GM18517 (cell line): Measurements from ENCODE around the gene SH2D2A.

Experiments used
- ATAC-seq: cut with Tn5 transposase; IDR thresholded peaks from one replicate; pipeline ENCODE4 v1.9.1; 2021; ENCODE audit warnings: mild to moderate bottlenecking, moderate library complexity; ENCODE audit not compliant: unreplicated experiment

Gene SH2D2A

DNA sequence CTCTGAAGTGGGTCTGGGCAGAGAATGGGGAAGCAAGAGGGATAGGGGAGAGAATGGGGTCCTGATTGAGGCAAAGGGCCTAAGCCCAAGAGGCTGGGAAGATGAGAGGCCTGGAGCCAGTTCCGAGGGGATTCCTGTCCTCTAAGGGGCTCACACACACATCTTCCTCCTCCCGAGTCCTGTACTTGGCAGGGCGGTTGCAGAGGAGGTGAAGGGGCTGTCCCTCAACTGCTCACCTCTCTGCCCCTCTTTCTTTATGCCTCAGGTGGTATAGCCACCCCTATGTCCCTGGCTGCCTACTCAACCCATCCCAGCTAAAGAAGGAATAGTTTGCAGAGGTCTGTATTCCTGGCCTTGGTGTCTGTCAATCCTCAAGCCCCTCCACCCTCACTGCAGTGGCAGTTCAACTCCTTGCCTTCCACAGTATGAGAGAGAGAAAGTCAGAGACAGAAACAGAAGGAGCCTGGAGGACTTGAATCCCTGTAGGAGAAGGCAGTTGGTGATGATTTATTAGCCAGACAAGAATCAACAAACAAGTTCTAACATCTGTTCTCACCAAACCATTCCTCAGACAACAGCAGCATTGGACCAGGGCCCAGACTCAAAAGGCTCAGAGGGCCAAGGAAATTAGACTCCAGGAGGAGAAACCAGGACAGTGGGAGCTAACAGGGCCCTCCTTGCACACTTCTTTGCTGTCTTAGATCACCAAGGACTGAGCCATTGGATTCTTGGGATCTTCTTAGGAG, 10.7 kb downstream of the SH2D2A start:
- ATAC-seq = no peak

GRCh38 chr1:156804572-156805243, 11.9 kb downstream of the SH2D2A start:
- no peak for ATAC-seq

DNA sequence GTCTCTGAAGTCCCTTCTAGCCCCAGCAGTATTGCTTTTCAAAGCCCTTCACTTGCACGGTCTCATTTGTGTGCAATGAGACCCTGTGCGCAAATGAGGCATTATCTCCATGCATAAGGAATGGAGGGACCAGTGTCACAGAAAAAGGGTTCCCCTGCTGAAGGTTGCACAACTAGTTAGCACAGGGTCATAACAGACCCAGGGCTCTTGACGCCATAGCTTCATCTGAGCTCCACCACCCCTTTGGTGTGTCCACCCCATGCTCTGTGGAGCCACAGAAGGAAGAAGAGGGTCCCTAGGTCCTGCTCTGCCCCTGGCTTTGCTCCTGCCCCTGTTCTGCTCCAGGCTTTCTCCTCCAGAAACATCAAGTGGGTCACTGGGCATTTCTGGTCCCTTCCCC, 12.6 kb downstream of the SH2D2A start:
- ATAC-seq = no peak

- ATAC-seq = no peak
Observed at GRCh38 chr1:156803086-156803851, 13.4 kb downstream of the SH2D2A start.

- ATAC-seq = no peak
Observed at GRCh38 chr1:156802421-156802935, 14.2 kb downstream of the SH2D2A start.

DNA sequence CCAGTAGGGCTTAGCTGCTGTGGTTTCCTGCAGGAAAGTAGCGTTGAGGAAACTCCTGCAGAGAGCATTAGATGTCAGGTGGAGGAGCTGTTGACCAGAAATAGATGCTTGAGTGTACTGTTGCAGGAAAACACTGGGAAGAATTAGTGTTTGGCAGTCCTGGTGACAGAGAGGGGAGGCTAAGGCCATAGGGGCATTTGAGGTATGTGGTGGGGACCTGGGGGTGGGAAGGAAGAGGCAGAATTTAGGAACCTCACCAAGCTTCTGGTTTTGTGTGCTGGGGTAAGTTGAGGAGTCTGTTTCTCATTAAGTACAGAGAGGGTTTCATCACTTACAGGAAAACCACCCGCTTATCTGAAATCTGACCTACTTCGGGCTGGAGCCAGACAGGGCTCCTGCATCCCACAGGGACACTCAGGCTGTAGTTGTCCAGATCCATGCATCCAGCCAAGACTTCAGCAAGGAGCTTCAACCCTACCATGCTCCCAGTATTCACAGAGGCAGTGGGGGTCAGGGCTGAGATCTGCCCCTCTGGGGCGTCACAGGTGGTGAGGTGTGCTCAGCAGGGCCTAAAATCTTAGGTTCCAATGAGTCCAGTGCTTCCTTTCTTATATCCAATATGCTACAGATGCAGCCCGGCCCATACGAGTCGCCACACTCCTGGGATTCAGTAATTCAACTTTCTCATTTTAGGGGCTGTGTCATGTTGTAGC, 15.1 kb downstream of the SH2D2A start:
- no peak for ATAC-seq

GRCh38 chr1:156797212-156797871, 19.3 kb downstream of the SH2D2A start:
- ATAC-seq = no peak

GRCh38 chr1:156796340-156797097, 20.1 kb downstream of the SH2D2A start:
- ATAC-seq = no peak

DNA sequence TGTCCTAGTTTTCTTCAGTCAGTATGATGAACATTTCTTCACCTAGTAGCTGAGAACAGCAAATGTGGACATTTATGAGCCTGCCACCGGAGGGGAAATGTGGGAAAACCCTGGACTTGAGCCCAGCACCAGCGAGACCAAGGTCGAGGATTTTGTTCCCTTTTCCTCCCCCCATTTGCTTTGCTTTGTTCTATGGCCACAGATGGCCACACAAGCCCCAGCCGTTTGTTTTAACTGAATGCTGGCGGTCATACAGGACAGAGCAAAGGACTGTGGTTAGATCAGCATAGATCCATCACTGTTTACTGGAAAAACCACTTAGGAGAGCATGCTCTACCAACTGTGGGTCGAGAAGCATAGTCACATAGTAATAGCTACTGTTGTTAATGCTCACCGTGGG, 20.9 kb downstream of the SH2D2A start:
- no peak for ATAC-seq

GRCh38 chr1:156795374-156795733, 21.3 kb downstream of the SH2D2A start:
- no peak for ATAC-seq

GRCh38 chr1:156794506-156795373, 21.9 kb downstream of the SH2D2A start:
- no peak for ATAC-seq

- ATAC-seq = no peak
Observed at GRCh38 chr1:156789621-156790318, 26.9 kb downstream of the SH2D2A start.

- no peak for ATAC-seq
Observed at GRCh38 chr1:156788136-156788535, 28.5 kb downstream of the SH2D2A start.

DNA sequence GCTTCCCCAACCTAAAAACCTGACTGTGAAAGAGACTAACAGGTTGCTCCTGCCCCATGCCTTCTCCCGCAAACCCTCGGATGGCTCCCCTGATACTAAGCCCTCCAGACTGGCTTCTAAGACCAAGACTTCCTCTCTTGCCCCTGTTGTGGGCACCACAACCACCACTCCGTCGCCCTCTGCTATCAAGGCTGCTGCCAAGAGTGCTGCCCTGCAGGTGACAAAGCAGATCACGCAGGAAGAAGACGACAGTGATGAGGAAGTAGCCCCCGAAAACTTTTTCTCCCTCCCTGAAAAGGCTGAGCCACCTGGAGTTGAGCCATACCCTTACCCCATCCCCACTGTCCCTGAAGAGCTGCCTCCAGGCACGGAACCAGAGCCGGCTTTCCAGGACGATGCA, 30.0 kb downstream of the SH2D2A start:
- no peak for ATAC-seq

- ATAC-seq = no peak
Observed at GRCh38 chr1:156785458-156785857, 31.2 kb downstream of the SH2D2A start.

GRCh38 chr1:156781585-156782186, 35.0 kb downstream of the SH2D2A start:
- no peak for ATAC-seq

DNA sequence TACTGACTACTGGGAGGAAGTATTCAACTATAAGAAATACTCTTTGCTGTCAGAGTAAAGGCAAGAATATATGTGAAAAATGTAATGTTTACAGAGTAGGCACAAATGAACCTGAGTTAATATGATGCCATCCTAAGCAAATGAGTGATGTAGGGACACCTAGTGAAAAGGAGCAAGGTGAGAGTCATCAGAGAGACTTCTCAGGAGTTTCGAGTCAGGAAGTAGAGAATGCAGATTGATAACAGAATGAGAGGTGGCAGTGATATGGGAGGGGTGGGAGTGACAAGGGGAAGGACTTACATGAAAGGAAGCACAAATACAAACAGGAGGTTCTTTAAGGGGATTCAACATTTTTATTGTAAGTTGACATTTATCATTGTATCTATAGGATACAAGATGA, 39.1 kb downstream of the SH2D2A start:
- no peak for ATAC-seq

- ATAC-seq = no peak
Observed at GRCh38 chr1:156776942-156777341, 39.7 kb downstream of the SH2D2A start.
